Colonic mucosa (tissue), 4 donors: ENCODE measurements around the gene RIN1. TPM values are rescaled to one million over a fixed set of nuclear protein-coding genes. Genes with fewer than 3 reads are reported as not detected.

Experiments used
- DNase-seq: peaks from one replicate; pipeline ENCODE4 v3.0.0-alpha.2; 2020
- H3K27ac ChIP-seq: fragments of 200-600 bp; one replicate; pipeline ENCODE4 v1.8.0; 2021
- H3K27me3 ChIP-seq: fragments of 200-600 bp; one replicate; pipeline ENCODE4 v1.8.0; 2021
- H3K36me3 ChIP-seq: fragments of 200-600 bp; one replicate; pipeline ENCODE4 v1.8.0; 2021
- H3K4me1 ChIP-seq: fragments of 200-600 bp; one replicate; pipeline ENCODE4 v1.8.0; 2021; ENCODE audit warnings: mild to moderate bottlenecking
- H3K4me3 ChIP-seq: fragments of 200-600 bp; one replicate; pipeline ENCODE4 v1.8.0; 2021
- H3K9ac ChIP-seq, 2 donors: one replicate each; pipeline ENCODE4 v1.7.0; 2013; ENCODE audit warnings: control low read depth in 2 of 2, low read depth in 2 of 2, low read length in 2 of 2
- H3K9me3 ChIP-seq: fragments of 200-600 bp; one replicate; pipeline ENCODE4 v1.8.0; 2021
- intact Hi-C: fragments of 100-400 bp; cut with DNase I; formaldehyde crosslinking; loops from one replicate; pipeline ENCODE4 v1.14.1; 2022
- total RNA-seq, 2 donors: library from RNA; stranded (reverse); fragmentation: NEBNext Ultra II Directional in 1 of 2; extraction: Animal tissue kit (Norgen Biotek cat#: 25700) in 1 of 2; gene quantifications; one replicate each; pipeline ENCODE4 v1.2.1, GENCODE V29; 2021
- TF ChIP-seq, protein P1 (sequence below): fragments of 200-600 bp; IDR thresholded peaks from one replicate; pipeline ENCODE4 v1.8.0; 2022; ENCODE audit warnings: antibody characterized with exemption, mild to moderate bottlenecking
- donor health status: healthy.
- donor health status: DM: no; HTN: no; CAD: no.
- donor health status: DM: no; HTN: no; CAD: no.

Gene RIN1
- total RNA-seq, 2 donors from 2014 or later, result 11.6 to 20.0 TPM

DNA sequence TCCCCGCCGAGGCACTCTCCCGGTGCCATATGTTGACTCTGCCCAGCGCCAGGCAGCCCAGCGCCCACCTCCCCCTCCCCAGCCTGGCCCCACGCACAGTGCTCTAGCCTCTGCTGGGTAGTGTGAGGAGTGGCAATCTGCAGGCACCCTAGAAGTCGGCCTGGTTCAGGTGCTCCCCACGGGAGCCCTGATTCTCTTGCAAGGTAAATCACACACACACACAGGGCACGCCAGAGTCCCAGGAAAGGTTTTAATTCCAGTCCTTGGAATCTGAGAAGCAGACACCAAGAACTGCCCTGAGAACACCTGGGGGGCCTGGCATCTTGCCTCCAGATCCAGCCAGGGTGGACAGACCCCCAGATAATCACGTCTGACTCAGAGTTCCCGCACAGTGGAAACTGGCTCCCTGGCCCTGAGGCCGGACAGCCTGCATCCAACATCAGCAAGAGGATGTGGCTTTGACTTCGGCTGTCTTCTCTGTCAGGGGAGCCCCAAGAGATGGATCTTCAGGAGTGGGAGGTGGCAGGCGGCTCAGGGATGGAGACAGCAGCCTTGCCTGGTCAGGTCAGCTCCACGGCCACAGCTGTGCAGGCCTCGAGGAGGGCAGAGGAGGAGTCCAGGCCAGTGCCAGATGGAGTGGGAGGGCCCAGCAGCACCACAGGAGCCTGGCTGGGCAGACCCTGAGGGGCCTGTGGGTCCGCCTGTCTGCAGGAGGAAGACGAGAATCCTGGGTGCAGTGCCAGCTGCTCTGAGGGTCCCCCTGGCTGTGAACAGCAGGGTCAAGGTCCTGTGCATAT, 1.1 kb upstream of the RIN1 start:
- TF ChIP-seq, protein P1, sequence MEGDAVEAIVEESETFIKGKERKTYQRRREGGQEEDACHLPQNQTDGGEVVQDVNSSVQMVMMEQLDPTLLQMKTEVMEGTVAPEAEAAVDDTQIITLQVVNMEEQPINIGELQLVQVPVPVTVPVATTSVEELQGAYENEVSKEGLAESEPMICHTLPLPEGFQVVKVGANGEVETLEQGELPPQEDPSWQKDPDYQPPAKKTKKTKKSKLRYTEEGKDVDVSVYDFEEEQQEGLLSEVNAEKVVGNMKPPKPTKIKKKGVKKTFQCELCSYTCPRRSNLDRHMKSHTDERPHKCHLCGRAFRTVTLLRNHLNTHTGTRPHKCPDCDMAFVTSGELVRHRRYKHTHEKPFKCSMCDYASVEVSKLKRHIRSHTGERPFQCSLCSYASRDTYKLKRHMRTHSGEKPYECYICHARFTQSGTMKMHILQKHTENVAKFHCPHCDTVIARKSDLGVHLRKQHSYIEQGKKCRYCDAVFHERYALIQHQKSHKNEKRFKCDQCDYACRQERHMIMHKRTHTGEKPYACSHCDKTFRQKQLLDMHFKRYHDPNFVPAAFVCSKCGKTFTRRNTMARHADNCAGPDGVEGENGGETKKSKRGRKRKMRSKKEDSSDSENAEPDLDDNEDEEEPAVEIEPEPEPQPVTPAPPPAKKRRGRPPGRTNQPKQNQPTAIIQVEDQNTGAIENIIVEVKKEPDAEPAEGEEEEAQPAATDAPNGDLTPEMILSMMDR, result no peak
- intact Hi-C loops, result no loop called here
- Histone ChIP-seq H3K9ac (no peak overlapping the region), H3K4me1 (peaks cover 16% of the 10 kb centered on the region), H3K27me3 (no peaks in the 10 kb centered on the region), H3K36me3 (peaks cover 7% of the 10 kb centered on the region), H3K4me3 (no peak overlapping the region), H3K9me3 (no peaks in the 10 kb centered on the region), H3K27ac (no peak overlapping the region)
- no peak for DNase-seq

DNA sequence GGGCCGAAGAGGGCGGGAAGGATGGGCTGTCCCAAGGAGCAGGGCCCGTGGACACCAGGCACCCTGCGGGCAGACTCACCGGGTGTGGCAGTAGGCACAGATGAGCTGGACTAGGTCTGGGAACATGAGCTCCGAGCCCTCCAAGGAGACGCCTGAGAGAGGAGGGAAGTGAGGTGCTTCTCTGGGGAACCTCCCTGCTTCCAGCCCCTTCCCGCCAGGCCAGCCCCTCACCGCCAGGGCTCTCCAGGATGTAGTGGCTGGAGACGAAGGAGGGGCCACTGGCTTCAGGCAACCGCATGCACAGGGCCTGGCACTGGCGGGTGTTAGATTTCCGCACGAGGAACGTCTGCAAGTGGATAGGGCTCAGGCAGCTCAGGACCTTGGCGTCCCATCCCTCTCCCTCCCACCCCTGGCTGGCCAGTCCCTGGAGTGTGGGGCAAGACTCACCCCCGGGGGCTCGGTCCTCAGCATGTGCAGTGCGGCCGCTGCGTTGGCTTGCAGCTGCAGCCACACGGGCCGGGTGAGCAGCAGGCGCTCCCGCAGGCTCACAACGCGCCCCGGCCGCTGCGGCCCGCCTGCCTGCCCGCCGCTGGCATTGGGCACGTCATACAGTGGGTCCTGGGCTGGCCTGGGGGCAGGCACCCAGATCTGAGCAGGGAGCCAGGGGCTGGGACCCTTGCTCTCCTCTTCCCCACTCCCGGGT, 552 bp downstream of the RIN1 start:
- DNase-seq, result no peak
- TF ChIP-seq, protein P1, result no peak
- peak overlapping the region; percentile 75 for H3K4me3 ChIP-seq
- H3K36me3 ChIP-seq, result peaks cover 5% of the 10 kb centered on the region
- H3K9me3 ChIP-seq, result no peaks in the 10 kb centered on the region
- H3K27ac ChIP-seq, result peak overlapping the region; percentile 80
- intact Hi-C loops, result no loop called here
- H3K4me1 ChIP-seq, result peaks cover 16% of the 10 kb centered on the region
- no peaks in the 10 kb centered on the region for H3K27me3 ChIP-seq
- H3K9ac ChIP-seq, result peak overlapping the region; percentile 64 to 77

DNA sequence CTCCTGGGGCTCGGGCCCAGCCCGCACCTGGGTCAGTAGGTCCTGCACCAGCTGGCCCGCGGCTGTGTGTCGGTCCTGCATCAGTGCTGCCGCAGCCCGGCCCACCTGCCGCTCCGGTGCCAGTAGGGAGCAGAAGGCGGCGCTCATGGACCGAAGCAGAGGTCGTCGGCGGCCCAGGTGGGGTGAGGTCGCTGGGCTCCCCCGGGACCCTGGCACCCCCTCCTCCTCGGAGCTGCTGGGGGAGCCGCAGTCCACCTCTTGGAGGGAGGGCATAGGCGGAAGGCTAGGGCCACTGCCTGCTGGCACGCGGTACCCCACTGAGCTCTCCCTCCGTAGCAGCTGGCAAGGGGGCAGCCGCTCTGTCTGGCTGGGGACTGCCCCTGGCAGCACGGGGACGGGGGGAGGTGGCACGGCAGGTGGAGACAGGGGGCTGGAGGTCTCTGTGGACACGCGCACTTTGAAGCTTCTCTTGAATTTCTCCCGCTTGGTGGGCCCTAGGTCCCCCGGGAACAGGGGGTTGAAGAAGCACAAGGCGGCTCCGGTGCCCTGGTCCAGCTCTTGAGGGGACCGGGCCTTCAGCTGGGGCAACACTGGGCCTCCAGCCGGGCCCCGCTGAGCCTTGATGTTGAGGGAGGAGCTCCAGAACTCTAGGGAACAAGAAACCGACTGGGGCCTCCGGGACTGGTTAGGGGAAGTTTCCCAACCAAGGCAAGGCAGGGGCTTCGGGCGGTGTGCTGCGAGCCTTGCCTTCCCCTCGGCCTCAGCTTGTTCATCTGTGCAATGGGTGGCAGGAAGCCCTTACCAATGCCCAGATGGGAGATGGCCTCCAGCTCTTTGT, 1.4 kb downstream of the RIN1 start:
- TF ChIP-seq, protein P1, result no peak
- Histone ChIP-seq H3K36me3 (no peaks in the 10 kb centered on the region), H3K27me3 (no peaks in the 10 kb centered on the region), H3K27ac (no peak overlapping the region), H3K4me3 (no peak overlapping the region), H3K9me3 (no peaks in the 10 kb centered on the region), H3K4me1 (peaks cover 16% of the 10 kb centered on the region), H3K9ac (peak overlapping the region; percentile 64 to 77)
- intact Hi-C loops, result no loop called here
- no peak for DNase-seq

DNA sequence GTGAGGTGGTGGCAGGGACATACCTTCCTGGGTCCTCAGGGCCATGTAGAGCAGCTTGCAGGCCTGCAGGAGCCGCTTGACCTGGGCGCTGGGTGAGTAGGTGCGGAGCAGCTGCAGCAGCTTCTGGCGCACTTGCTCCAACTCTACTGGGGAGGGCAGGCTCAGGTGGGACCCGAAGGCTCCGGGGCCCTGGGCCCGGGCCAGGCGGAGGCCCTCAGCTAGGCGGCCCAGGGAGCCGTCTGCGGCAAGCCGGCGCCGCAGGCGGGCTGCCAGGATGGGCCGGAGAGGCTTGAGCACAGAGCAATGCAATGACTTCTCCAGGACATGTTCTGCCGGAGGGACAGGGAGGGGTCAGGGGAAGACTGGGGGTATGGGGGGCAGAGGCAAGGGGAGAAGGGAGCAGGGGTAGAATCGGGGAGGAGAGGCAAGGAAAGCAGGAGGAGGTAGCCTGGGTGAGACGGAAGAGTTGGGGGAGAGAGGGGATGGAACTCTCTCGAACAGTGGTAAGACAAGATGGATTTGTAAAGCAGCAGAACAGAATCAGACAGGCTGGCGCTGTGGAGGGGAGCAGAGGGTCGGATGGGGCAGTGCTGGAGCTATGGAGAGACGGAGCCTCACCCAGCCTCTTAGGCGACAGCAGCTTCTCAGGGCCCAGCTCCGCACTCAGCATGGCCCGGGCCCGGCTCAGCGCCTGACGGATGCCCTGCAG, 2.2 kb downstream of the RIN1 start:
- Histone ChIP-seq H3K4me1 (peaks cover 16% of the 10 kb centered on the region), H3K4me3 (no peak overlapping the region), H3K27ac (no peak overlapping the region), H3K9ac (no peak overlapping the region), H3K36me3 (no peaks in the 10 kb centered on the region), H3K27me3 (no peaks in the 10 kb centered on the region), H3K9me3 (no peaks in the 10 kb centered on the region)
- intact Hi-C loops, result no loop called here
- DNase-seq, result no peak
- TF ChIP-seq, protein P1, result no peak
